B cell (primary cell): Measurements from ENCODE around the gene TEKT1. TPM values are rescaled to one million over a fixed set of nuclear protein-coding genes. Genes with fewer than 3 reads are reported as not detected.

ENCODE experiments used
- ATAC-seq: fragments of 200-7000 bp; cut with Tn5 transposase; one replicate; pipeline ENCODE4 v1.10.0; 2021; ENCODE audit warnings: low read depth, mild to moderate bottlenecking, moderate number of reproducible peaks, moderate library complexity
- CTCF ChIA-PET: fragments of 350-600 bp; sonication (Branson Sonifier 250); formaldehyde crosslinking; loops from one replicate; lab custom pipeline; 2021; ENCODE audit warnings: antibody characterized with exemption, inconsistent platforms; lab: Charles Lee
- POLR2A ChIA-PET: fragments of 350-600 bp; sonication (Branson Sonifier 250); formaldehyde crosslinking; loops from one replicate; lab custom pipeline; 2021; ENCODE audit warnings: antibody characterized with exemption; lab: Charles Lee
- DNase-seq: peaks from one replicate; pipeline ENCODE4 v3.0.0; 2013
- H2AFZ ChIP-seq: 2 replicates; pipeline ENCODE4 v1.6.1; 2012; ENCODE audit warnings: mild to moderate bottlenecking, low read depth, low read length; ENCODE audit not compliant: insufficient read depth, poor library complexity, severe bottlenecking
- H3K27ac ChIP-seq, 2 donors: 1 replicate in 1 of 2; 2 replicates in 1 of 2; pipeline ENCODE4 v1.5.1; 2012 to 2013; ENCODE audit warnings: low read length in 2 of 2, mild to moderate bottlenecking in 2 of 2, moderate library complexity in 1 of 2
- H3K27me3 ChIP-seq, 4 experiments: fragments of 200-600 bp in 1 of 4; sonication (generic) in 1 of 4; replicated peaks in 1 of 4; 1 replicate in 2 of 4; 2 replicates in 2 of 4; pipeline versions ENCODE4 v1.6.1 to v1.7.0; 2013 to 2016; ENCODE audit warnings: low read length in 3 of 4, mild to moderate bottlenecking in 2 of 4, mixed read lengths in 1 of 4, moderate library complexity in 1 of 4; ENCODE audit not compliant: insufficient read depth in 4 of 4, control insufficient read depth in 3 of 4; ENCODE audit errors: control extremely low read depth in 1 of 4
- H3K36me3 ChIP-seq, 2 experiments: replicated peaks in 1 of 2; 1 replicate in 1 of 2; 2 replicates in 1 of 2; pipeline versions ENCODE4 v1.6.1 to v1.7.1; 2013; ENCODE audit warnings: low read length in 1 of 2; ENCODE audit not compliant: insufficient read depth in 2 of 2, control insufficient read depth in 1 of 2; ENCODE audit errors: control extremely low read depth in 1 of 2, extremely low read depth in 1 of 2
- H3K4me1 ChIP-seq, 2 donors: fragments of 200-600 bp in 1 of 2; sonication (generic) in 1 of 2; 1 replicate in 1 of 2; 2 replicates in 1 of 2; pipeline versions ENCODE4 v1.5.1 to v1.6.1; 2013 to 2017; ENCODE audit warnings: low read length in 2 of 2; ENCODE audit not compliant: control insufficient read depth in 2 of 2, insufficient read depth in 2 of 2
- H3K4me2 ChIP-seq: replicated peaks from 2 replicates; pipeline ENCODE3; 2012; ENCODE audit warnings: mild to moderate bottlenecking, low read depth, low read length; ENCODE audit not compliant: poor library complexity, severe bottlenecking
- H3K4me3 ChIP-seq, 5 experiments: fragments of 200-600 bp in 1 of 5; sonication (generic) in 1 of 5; 1 replicate in 3 of 5; 2 replicates in 2 of 5; pipeline versions ENCODE4 v1.5.1 to v1.7.0; 2011 to 2016; ENCODE audit warnings: low read length in 4 of 5, mild to moderate bottlenecking in 4 of 5, low read depth in 2 of 5, control low read depth in 1 of 5, moderate library complexity in 1 of 5; ENCODE audit not compliant: insufficient read depth in 1 of 5; ENCODE audit errors: control extremely low read depth in 1 of 5, extremely low read depth in 1 of 5
- H3K79me2 ChIP-seq: fragments of 200-600 bp; sonication (generic); one replicate; pipeline ENCODE4 v1.6.0; 2016; ENCODE audit warnings: low read length; ENCODE audit not compliant: control insufficient read depth, insufficient read depth
- H3K9ac ChIP-seq: fragments of 200-600 bp; sonication (generic); 2 replicates; pipeline ENCODE4 v1.6.1; 2017; ENCODE audit warnings: mild to moderate bottlenecking, low read length, moderate library complexity
- H3K9me3 ChIP-seq, 3 donors: one replicate each; pipeline versions ENCODE4 v1.6.1 to v1.7.1; 2013; ENCODE audit warnings: low read length in 2 of 3; ENCODE audit not compliant: control insufficient read depth in 2 of 3, insufficient read depth in 1 of 3; ENCODE audit errors: control extremely low read depth in 1 of 3
- H4K20me1 ChIP-seq: 2 replicates; pipeline ENCODE4 v1.6.0; 2012; ENCODE audit warnings: mild to moderate bottlenecking, low read length; ENCODE audit not compliant: insufficient read depth, control insufficient read depth, poor library complexity, severe bottlenecking
- H3K27ac Mint-ChIP-seq: one replicate; pipeline ENCODE4 v1.8.0; 2021; ENCODE audit warnings: mixed read lengths
- H3K27me3 Mint-ChIP-seq: one replicate; pipeline ENCODE4 v1.8.0; 2021; ENCODE audit warnings: mixed read lengths
- H3K4me1 Mint-ChIP-seq: one replicate; pipeline ENCODE4 v1.8.0; 2021; ENCODE audit warnings: mixed read lengths
- H3K4me3 Mint-ChIP-seq: one replicate; pipeline ENCODE4 v1.8.0; 2021; ENCODE audit warnings: mixed read lengths
- H3K9me3 Mint-ChIP-seq: one replicate; pipeline ENCODE4 v1.8.0; 2022; ENCODE audit warnings: mixed read lengths; ENCODE audit not compliant: insufficient read depth
- EZH2 ChIP-seq: IDR thresholded peaks from 2 replicates; pipeline ENCODE4 v1.6.1; 2012; ENCODE audit warnings: borderline replicate concordance, low read depth, mild to moderate bottlenecking, moderate library complexity, low read length; ENCODE audit not compliant: insufficient read depth, poor library complexity, severe bottlenecking
- WGBS: methylation state at CpG from one replicate; pipeline ENCODE4 v1.1.5; 2013; ENCODE audit warnings: missing lambda C conversion rate; ENCODE audit not compliant: insufficient coverage; 5-methylcytosine and 5-hydroxymethylcytosine counted together
- intact Hi-C: fragments of 100-400 bp; cut with micrococcal nuclease; formaldehyde crosslinking; loops from one replicate; pipeline ENCODE4 v1.10.0; 2022
- polyA plus RNA-seq: library from polyadenylated mRNA; depleted of rRNA; stranded (reverse); fragments of >200 nt; gene quantifications from 2 replicates; pipeline ENCODE4 v1.2.3, GENCODE V29; 2012
- total RNA-seq, 2 donors: library from RNA; stranded (reverse); fragments of 120-200 nt in 1 of 2; gene quantifications; 1 replicate in 1 of 2; 2 replicates in 1 of 2; pipeline versions ENCODE4 v1.2.3 to v1.2.4, GENCODE V29; 2013 to 2022
- TF ChIP-seq, protein P1 (sequence below): fragments of 200-600 bp; IDR thresholded peaks from one replicate; pipeline ENCODE4 v1.8.0; 2022; ENCODE audit warnings: antibody characterized with exemption, mild to moderate bottlenecking

The TEKT1 gene
- total and polyA plus RNA-seq, 2 donors (not counting 1 experiment from before 2014, with no cell fraction given): not detected

- peaks cover 0 to 3% of the 10 kb centered on the region in 2 donors for H3K4me1 ChIP-seq
- H3K9me3 ChIP-seq: peaks cover 3 to 29% (median 28%) of the 10 kb centered on the region in 3 donors
- no peaks in the 10 kb centered on the region for H4K20me1 ChIP-seq
- no peak overlapping the region for H3K9ac ChIP-seq
- H3K4me3 ChIP-seq: no peak overlapping the region
- Mint-ChIP-seq H3K9me3 (peaks cover 23% of the 10 kb centered on the region), H3K27ac (no peak overlapping the region), H3K4me3 (no peak overlapping the region), H3K4me1 (peaks cover 2% of the 10 kb centered on the region), H3K27me3 (peaks cover 26% of the 10 kb centered on the region)
- TF ChIP-seq, protein P1, sequence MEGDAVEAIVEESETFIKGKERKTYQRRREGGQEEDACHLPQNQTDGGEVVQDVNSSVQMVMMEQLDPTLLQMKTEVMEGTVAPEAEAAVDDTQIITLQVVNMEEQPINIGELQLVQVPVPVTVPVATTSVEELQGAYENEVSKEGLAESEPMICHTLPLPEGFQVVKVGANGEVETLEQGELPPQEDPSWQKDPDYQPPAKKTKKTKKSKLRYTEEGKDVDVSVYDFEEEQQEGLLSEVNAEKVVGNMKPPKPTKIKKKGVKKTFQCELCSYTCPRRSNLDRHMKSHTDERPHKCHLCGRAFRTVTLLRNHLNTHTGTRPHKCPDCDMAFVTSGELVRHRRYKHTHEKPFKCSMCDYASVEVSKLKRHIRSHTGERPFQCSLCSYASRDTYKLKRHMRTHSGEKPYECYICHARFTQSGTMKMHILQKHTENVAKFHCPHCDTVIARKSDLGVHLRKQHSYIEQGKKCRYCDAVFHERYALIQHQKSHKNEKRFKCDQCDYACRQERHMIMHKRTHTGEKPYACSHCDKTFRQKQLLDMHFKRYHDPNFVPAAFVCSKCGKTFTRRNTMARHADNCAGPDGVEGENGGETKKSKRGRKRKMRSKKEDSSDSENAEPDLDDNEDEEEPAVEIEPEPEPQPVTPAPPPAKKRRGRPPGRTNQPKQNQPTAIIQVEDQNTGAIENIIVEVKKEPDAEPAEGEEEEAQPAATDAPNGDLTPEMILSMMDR: no peak
- no peak for TF ChIP-seq EZH2
- no peak overlapping the region for H3K27ac ChIP-seq
- H3K4me2 ChIP-seq: no peak overlapping the region
- no peak for ATAC-seq
- H3K27me3 ChIP-seq: peaks cover 0 to 22% (median 9%) of the 10 kb centered on the region in 4 experiments
- no CpG with 5 or more reads among the region's 1 CpG for WGBS
- peaks cover 3 to 63% of the 10 kb centered on the region in 2 experiments for H3K36me3 ChIP-seq
- ChIA-PET CTCF (no interaction called here), POLR2A (interaction anchor here (0.7 kb wide), 1 partner anchor 52 kb away, joined by 5 read pairs; no protein-coding TSS in a partner anchor)
- no peaks in the 10 kb centered on the region for H3K79me2 ChIP-seq
- no peak overlapping the region for H2AFZ ChIP-seq
- no peak for DNase-seq
- intact Hi-C loops: no loop called here
Observed at GRCh38 chr17:6772016-6772415, 59.5 kb downstream of the TEKT1 start.

GRCh38 chr17:6768447-6768846 lies 63.1 kb downstream of the TEKT1 start:
- H3K27me3 ChIP-seq: no peaks in the 10 kb centered on the region
- H3K27ac Mint-ChIP-seq: no peak overlapping the region
- peaks cover 3 to 95% of the 10 kb centered on the region in 2 experiments for H3K36me3 ChIP-seq
- no peak for TF ChIP-seq EZH2
- TF ChIP-seq, protein P1: no peak
- H2AFZ ChIP-seq: no peak overlapping the region
- no peak overlapping the region for H3K9ac ChIP-seq
- no peak overlapping the region for H3K4me3 ChIP-seq
- no peaks in the 10 kb centered on the region for H3K4me1 Mint-ChIP-seq
- ATAC-seq: no peak
- no peaks in the 10 kb centered on the region for H3K79me2 ChIP-seq
- intact Hi-C loops: no loop called here
- ChIA-PET POLR2A (no interaction called here), CTCF (no interaction called here)
- H3K4me3 Mint-ChIP-seq: no peak overlapping the region
- no peak for DNase-seq
- H3K27ac ChIP-seq: no peak overlapping the region
- H4K20me1 ChIP-seq: no peaks in the 10 kb centered on the region
- no peak overlapping the region for H3K4me2 ChIP-seq
- H3K27me3 Mint-ChIP-seq: peaks cover 3% of the 10 kb centered on the region
- peaks cover 20% of the 10 kb centered on the region for H3K9me3 Mint-ChIP-seq
- H3K4me1 ChIP-seq: no peaks in the 10 kb centered on the region
- WGBS: no CpG with 5 or more reads among the region's 2 CpGs
- H3K9me3 ChIP-seq: peaks cover 1 to 19% (median 6%) of the 10 kb centered on the region in 3 donors
